Left renal cortex interstitium (tissue), 4 donors: ENCODE measurements around the gene PDE6B. TPM values are rescaled to one million over a fixed set of nuclear protein-coding genes. Genes with fewer than 3 reads are reported as not detected.
A peak's percentile ranks its signal among the peaks of the same experiment; 100 is the strongest.

ENCODE experiments used
- DNase-seq, 4 donors: peaks; one replicate each; pipeline ENCODE4 v3.0.0-alpha.2; 2013; ENCODE audit warnings: low read depth in 4 of 4, low spot score in 2 of 4, missing footprints in 1 of 4
- polyA plus RNA-seq, 4 donors: library from polyadenylated mRNA; unstranded; fragments of 120-200 nt; gene quantifications; one replicate each; pipeline ENCODE4 v1.2.1, GENCODE V29; 2013; ENCODE audit not compliant: insufficient read length in 4 of 4

The PDE6B gene
- polyA plus RNA-seq, 4 donors = 30.0 to 50.5 (median 41.4) TPM

DNA sequence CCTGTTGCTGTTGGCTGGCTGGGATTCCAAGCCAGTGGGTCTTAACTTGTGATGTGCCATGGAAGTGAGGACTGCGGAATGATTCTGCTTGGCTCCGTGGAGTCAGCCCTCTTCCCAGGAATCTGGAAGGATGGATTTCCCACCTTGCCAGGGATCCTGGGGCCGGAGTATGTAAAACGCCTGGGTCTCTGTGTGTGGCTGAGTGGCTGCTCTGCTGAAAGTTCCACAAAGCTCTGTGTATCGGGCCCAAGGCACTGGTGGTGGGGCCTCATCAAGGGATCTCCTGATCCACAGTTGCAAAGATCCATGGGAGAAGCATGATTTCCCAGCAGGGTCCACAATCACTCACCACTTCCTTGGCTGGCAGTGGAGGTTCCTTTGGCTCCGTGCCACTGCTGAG is 25.2 kb upstream of the PDE6B start:
- no peak for DNase-seq

DNA sequence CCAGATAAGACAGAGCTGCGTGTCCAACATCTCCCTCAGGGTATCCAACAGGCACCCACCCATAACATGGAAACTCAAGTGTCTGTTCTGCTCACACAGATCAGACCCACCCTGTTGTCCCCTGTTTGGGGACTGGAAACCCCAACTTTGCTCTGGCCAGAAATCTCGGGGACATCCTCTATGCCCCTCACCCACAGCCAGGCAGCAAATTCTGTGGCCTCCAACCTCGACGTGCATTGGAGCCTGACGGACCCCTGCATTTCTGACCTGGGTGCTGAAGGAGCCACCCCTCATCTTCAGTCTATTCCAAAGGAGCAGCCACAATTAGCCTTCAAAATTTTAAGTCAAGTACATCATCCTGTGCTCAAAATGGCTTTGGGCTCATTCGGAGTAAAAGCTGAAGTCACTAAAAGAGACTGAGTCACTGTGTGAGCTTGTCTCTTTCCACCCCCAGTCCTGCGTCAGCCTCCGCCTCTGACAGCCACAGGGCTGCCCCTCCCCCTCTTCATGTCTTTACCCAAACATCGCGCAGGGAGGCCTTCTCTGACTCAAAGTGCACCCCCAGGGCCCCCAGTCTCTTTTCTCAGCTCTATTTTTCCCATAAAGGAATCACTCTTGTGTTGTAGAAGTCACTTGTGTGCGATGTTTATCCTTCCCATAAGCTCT is 24.4 kb upstream of the PDE6B start:
- no peak for DNase-seq

- DNase-seq = no peak
Measured at GRCh38 chr4:601612-602558, 23.5 kb upstream of the PDE6B start.

GRCh38 chr4:602559-602942 is 22.8 kb upstream of the PDE6B start:
- DNase-seq = peak in 3 of 4 donors; percentile 26 to 55 (median 41)

- no peak for DNase-seq
Measured at GRCh38 chr4:604131-604530, 21.2 kb upstream of the PDE6B start.

GRCh38 chr4:605702-606425 is 19.5 kb upstream of the PDE6B start:
- no peak for DNase-seq

- DNase-seq = no peak
Measured at GRCh38 chr4:608236-608635, 17.1 kb upstream of the PDE6B start.

DNA sequence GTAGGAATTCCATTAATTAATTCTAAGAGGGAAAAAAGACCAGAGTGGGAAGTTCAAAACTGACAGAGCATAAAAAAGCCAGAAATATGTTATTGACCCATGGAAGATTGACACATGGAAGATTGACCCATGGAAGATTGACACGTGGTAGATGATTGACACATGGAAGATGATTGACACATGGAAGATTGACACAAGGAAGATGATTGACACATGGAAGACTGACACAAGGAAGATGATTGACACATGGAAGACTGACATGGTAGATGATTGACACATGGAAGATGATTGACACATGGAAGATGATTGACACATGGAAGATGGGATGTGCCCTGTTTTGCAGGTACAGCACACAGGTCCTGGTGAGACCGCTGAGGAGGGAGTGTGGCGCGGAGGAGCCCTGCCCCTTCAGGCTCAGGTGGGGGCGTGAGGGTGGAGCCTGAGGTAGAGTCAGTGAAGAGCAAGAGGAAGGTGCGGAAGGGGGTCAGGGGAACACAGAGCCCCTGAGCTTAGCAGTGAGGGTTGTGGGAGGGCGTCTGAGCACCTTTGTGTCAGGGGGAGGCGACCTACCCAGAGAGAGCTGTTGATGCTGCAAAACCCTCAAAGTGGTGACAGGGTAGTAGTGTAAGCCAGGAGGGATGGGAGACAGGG is 15.8 kb upstream of the PDE6B start:
- no peak for DNase-seq

GRCh38 chr4:610411-611261 is 14.7 kb upstream of the PDE6B start:
- no peak for DNase-seq

GRCh38 chr4:612052-612748 is 13.2 kb upstream of the PDE6B start:
- no peak for DNase-seq

DNA sequence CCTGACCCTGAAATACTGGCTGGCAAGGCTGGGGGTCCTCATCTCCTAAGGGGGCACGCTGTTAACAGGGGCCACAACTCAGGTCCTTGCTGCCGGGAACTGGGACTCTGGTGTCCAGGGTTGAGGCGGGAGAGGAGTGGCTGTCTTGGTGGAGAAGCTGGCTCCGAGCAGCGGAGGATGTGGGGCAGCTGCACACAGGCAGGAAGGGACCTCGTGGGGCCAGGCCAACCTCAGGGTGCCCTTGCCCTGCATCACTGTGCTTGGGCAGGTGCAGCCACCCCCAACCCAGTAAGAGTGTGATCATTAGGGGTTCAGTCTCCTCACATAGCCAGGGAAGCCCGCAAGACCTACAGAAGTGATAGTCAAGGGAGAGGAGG is 12.6 kb upstream of the PDE6B start:
- DNase-seq = no peak

DNA sequence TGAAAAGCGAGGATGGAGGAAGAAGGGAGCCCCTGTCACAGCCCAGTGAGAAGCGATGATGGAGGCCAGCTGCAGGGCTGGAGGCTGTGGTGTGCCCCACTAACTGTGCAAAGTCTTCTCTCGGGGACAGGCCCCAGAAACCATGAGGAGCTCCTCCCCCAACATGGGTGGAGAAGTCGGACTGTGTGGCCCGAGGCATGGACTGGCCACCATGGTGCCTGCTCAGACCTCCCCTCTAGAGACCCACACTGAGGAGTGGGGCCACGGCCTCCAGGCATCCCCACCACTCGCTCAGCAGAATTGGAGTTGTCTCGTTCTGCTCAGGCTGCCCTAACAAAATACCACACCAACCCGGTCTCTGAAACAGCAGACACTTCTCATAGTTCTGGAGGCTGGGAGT is 12.2 kb upstream of the PDE6B start:
- no peak for DNase-seq

- no peak for DNase-seq
Measured at GRCh38 chr4:616091-616490, 9.3 kb upstream of the PDE6B start.

DNA sequence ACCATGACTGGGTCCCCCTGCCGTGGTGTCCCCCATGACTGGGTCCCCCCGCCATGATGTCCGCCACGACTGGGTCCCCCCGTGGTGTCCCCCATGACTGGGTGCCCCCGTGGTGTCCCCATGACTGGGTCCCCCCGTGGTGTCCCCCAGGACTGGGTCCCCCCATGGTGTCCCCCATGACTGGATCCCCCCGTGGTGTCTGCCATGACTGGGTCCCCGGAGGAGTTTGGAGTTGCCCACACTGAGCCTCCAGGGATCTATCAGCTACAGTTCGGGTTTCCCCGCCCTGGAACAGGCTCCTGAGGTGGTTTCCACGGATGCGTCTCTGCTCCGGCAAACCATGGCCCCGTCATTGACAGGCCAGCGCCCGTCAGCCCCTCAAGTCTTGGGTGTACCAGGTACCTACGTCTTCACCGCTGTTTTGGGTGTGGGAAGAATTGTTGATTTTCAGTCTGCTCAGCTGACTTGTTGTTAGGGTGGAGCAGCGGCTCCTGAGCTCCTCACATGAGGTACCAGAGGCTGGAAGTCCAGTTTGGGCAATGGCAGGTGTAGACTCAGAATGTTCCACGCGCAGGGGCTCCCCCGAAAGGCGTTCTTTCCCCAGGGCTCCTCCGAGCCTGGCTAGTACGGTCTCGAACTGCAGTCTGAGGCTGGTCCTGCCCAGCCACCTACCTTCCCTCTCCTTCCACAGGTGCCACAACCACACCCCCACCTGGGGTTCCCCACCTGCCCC is 8.3 kb upstream of the PDE6B start:
- no peak for DNase-seq

GRCh38 chr4:617644-618641 is 7.4 kb upstream of the PDE6B start:
- no peak for DNase-seq

DNA sequence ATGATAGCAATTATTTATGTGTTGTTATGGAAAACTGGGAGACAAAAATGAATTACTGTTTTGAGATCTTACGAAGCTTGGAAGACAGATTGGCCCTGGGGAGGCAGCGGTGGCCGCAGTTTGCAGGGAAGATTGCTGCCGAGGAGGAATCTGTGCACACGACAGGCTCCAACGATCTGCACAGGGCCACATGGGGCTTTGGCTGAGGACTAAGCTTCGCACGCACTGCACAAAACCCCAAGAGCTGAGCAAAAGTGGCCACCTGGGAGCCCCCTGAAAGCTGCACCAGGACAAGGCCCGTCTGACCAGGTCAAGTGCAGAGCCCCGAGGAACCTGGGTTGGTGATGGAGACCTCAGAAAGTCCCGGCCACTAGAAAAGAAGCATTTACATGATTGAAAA is 5.2 kb upstream of the PDE6B start:
- DNase-seq = no peak

- no peak for DNase-seq
Measured at GRCh38 chr4:620851-621261, 4.5 kb upstream of the PDE6B start.
